IPS-20b (cell line): ENCODE results near the gene SGF29.

Experiments
- H3K27ac ChIP-seq: one replicate; pipeline ENCODE4 v1.5.1; 2013; ENCODE audit warnings: low read length
- H3K27me3 ChIP-seq: 2 replicates; pipeline ENCODE4 v1.6.1; 2013; ENCODE audit warnings: mild to moderate bottlenecking, low read length, inconsistent platforms; ENCODE audit not compliant: insufficient read depth
- H3K36me3 ChIP-seq: 2 replicates; pipeline ENCODE4 v1.6.1; 2013; ENCODE audit warnings: low read depth, mild to moderate bottlenecking, inconsistent platforms, low read length, moderate library complexity; ENCODE audit not compliant: insufficient read depth
- H3K4me1 ChIP-seq: 2 replicates; pipeline ENCODE4 v1.6.1; 2013; ENCODE audit warnings: mild to moderate bottlenecking, control low read depth, inconsistent platforms, low read length, moderate library complexity; ENCODE audit not compliant: insufficient read depth
- H3K4me3 ChIP-seq: 2 replicates; pipeline ENCODE4 v1.5.1; 2013; ENCODE audit warnings: mild to moderate bottlenecking, low read length, inconsistent platforms
- H3K9ac ChIP-seq: 2 replicates; pipeline ENCODE4 v1.6.1; 2013; ENCODE audit warnings: low read depth, mild to moderate bottlenecking, inconsistent platforms, low read length, moderate library complexity
- H3K9me3 ChIP-seq: 2 replicates; pipeline ENCODE4 v1.6.1; 2013; ENCODE audit warnings: mild to moderate bottlenecking, low read depth, low read length, inconsistent platforms; ENCODE audit not compliant: insufficient read depth

SGF29 gene

DNA sequence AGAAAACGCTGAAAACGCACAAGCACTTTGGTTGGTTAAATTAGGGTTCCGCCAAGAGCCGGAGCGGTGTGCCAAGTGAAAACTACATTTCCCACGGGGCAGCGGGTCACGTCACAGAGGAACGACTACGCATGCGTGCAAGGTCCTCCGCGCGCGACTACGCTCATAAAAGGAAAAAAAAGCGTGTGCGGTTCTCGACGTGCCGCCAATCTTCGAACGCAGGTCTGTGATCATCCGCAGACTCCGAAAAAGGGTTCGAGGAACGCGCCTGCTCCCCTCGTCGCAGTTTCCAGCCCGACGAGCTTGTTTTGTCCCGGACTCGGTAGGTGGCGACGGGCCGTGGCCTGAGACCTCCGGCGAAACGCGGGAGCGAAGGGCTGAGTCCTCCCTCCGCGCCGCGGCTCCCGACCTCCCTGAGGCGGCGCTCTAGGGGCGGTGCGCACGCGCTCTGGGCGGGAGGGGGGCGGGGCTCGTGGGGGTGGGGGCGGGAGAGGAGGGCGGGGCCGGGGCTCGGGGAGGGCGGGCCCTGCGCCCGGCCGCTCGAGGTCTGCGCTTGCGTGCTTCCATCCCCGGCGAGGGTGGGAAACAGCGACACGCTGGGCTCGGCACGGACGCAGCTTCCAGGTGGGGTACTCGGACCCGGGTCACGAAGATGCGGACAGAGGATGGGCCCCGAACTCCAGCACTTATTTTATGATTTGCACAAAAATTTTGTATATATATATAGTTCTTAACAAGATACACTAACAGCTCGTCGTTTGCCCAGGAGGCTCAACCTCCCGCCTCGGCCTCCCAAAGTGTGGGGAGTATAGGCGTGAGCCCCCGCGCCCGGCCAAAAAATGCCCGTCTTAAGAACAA lies at the start of gene SGF29:
Gene SGF29 (plus strand): TSS at position 145 of the 858 bp plus-strand sequence. CDS start 27,150 bp downstream, outside the sequence.
- H3K9me3 ChIP-seq, result no peaks in the 10 kb centered on the region
- peaks cover 4% of the 10 kb centered on the region; the same call in 1 of the 2 replicates for H3K27me3 ChIP-seq
- H3K36me3 ChIP-seq, result peaks cover 6% of the 10 kb centered on the region; the same call in 1 of the 2 replicates
- H3K4me1 ChIP-seq, result no peaks in the 10 kb centered on the region
- H3K4me3 ChIP-seq, result peak within 1 kb of the TSS; percentile 94
- H3K9ac ChIP-seq, result peak within 1 kb of the TSS; percentile 96
- peak within 1 kb of the TSS; percentile 95 for H3K27ac ChIP-seq

DNA sequence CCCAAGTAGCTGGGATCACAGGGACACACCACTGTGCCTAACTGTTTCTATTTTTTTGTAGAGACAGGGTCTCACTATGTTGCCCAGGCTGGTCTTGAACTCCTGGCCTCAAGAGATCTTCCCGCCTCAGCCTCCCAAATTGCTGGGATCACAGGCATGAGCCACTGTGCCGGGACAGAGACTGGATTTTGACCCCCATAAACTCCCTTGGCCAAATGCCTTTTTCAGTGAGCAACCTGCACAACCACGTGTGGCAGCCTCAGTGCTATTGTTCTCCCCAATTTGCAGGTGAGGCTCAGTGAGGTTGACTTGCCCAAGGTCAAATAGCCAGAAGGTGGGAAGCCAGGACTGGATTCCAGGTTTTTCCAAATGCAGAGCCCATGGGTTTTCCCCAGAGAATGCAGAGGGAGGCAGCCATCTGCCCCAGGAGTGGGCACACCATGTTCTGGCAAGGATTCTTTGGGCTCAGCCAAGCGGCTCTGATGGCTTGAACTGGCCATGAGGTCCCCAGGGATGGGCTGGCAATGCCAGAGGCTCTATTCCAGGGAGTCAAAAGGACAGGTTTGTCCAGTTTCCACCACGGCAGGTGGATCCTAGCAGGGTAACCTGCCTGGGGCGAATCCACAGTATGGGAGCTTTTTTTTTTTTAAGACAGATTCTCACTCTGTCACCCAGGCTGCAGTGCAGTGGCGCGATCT lies 48.9 kb upstream of the SGF29 start:
- Histone ChIP-seq H3K9ac (no peak overlapping the region), H3K27ac (no peak overlapping the region), H3K9me3 (no peaks in the 10 kb centered on the region), H3K4me3 (no peak overlapping the region), H3K36me3 (no peaks in the 10 kb centered on the region), H3K4me1 (no peaks in the 10 kb centered on the region), H3K27me3 (no peaks in the 10 kb centered on the region)

DNA sequence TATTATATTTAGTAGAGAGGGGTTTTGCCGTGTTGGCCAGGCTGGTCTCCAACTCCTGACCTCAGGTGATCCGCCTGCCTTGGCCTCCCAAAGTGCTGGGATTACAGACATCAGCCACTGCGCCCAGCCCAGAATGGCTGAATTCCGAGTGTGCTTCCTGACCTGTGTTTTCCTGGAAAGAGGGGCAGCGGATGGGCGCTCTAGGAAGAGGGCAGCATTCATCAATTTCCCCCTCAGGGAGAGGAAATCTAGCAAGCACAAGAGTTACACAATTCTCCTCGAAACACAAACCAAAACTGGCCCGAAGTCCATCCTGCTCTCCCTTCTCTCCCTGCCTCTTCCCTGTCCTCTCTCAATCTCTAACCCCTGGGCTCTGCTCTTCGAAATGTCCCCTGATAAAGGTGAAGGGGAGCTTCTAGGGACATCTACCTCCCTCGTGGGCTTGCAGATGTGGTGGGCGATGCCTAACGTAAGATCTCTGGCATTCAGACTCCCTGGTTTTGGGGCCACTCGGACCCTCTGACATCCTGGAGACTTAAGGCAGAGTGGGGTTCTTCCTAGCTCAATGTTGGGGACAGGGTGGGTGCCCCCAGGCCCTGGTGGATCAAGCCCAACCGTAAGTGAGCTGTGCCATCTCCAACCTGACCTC lies 48.1 kb upstream of the SGF29 start:
- no peak overlapping the region for H3K27ac ChIP-seq

DNA sequence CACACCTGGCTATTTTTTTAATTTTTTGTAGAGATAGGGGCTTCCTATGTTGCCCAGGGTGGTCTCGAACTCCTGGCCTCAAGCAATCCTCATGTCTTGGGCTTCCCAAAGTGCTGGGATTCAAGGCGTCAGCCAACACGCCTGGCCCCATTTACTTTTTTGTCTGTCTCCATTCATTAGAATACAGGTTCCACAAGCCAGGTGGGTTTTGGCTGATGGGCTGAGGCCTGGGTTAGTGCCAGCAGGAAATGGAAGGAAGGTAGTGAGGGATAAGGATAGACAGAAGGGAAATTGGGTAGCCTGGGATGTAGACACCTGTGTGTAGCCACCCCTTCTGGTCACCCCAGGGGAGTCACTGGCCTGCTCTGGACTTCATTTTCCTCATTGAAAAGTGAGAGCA lies 42.7 kb upstream of the SGF29 start:
- Histone ChIP-seq H3K4me1 (no peaks in the 10 kb centered on the region), H3K36me3 (no peaks in the 10 kb centered on the region), H3K4me3 (no peak overlapping the region), H3K9me3 (no peaks in the 10 kb centered on the region), H3K9ac (no peak overlapping the region), H3K27ac (no peak overlapping the region), H3K27me3 (no peaks in the 10 kb centered on the region)

More for the DNA sequence above, 48.1 kb upstream of the SGF29 start:
- Histone ChIP-seq H3K9me3 (no peaks in the 10 kb centered on the region), H3K4me1 (no peaks in the 10 kb centered on the region), H3K4me3 (no peak overlapping the region), H3K36me3 (no peaks in the 10 kb centered on the region), H3K9ac (no peak overlapping the region), H3K27me3 (no peaks in the 10 kb centered on the region)

DNA sequence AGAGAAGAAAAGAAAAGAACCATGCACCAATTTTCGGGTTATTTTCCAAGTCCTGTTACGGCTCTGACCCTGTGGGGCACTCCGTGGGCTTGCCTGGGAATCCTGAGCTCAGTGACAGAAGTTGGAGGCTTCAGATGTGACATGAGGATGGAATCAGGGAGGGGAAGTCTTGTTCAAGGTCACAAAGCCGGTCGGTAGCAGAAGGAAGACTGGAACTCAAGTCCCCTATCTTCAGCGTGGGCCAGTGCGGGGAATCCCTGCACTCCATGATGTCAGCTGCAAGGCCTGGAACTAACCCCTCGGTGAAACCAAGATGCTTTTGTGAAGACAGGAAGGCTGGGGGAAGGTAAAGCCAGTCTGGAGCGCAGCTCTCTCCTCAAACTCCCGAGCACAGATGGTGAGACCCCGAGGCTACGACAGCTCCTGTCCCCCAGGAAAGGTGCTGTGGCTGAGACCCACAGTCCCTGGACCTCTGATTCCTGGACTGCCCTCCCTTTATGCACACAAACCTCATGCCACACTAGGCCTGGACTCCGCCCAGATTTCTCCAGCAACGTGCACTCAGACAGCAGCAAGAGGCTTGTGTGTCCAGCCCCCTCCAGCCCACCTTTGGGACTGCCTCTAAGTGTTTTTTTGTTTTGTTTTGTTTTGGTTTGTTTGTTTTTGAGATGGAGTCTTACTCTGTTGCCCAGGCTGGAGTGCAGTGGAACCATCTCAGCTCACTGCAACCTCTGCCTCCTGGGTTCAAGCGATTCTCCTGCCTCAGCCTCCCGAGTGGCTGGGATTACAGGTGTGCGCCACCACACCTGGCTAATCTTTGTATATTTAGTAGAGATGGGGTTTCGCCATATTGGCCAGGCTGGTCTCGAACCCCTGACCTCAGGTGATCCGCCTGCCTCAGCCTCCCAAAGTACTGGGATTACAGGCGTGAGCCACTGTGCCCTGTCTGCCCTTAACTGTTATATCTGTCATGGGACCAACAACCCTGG lies 41.6 kb upstream of the SGF29 start:
- Histone ChIP-seq H3K4me3 (no peak overlapping the region), H3K9me3 (no peaks in the 10 kb centered on the region), H3K9ac (no peak overlapping the region), H3K36me3 (no peaks in the 10 kb centered on the region), H3K27ac (no peak overlapping the region), H3K27me3 (no peaks in the 10 kb centered on the region), H3K4me1 (no peaks in the 10 kb centered on the region)

DNA sequence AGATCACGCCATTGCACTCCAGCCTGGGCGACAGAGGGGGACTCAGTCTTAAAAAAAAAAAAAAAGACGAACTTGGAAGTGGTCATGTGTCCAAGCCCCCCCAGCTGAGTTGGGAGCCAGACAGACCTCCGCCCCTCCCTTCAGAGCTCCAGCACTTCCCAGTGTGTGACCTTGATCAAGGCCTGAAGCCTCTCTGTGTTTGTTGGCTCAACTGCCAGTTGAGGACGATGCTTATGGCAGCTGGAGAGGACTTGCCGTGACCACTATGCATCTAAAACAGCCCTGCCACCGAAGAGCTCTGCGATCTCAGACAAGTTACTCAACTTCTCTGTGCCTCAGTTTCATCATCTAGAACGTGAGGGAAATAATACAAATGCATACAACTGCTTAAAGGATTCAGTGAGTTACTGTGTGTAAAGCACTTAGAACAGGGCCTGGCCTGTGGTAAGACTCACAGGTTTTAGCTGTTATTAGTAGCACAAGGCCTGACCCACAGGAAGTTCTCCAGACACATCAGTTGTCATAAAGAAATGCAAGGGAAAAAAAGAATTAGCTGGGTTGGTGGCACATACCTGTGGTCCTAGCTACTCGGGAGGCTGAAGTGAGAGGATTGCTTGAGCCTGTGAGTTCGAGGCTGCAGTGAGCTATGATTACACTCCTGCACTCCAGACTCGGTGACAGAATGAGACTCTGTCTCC lies 40.1 kb upstream of the SGF29 start:
- H3K9me3 ChIP-seq, result no peaks in the 10 kb centered on the region
- H3K27ac ChIP-seq, result no peak overlapping the region
- H3K27me3 ChIP-seq, result no peaks in the 10 kb centered on the region
- no peak overlapping the region for H3K9ac ChIP-seq
- no peak overlapping the region for H3K4me3 ChIP-seq
- H3K36me3 ChIP-seq, result no peaks in the 10 kb centered on the region
- H3K4me1 ChIP-seq, result no peaks in the 10 kb centered on the region

DNA sequence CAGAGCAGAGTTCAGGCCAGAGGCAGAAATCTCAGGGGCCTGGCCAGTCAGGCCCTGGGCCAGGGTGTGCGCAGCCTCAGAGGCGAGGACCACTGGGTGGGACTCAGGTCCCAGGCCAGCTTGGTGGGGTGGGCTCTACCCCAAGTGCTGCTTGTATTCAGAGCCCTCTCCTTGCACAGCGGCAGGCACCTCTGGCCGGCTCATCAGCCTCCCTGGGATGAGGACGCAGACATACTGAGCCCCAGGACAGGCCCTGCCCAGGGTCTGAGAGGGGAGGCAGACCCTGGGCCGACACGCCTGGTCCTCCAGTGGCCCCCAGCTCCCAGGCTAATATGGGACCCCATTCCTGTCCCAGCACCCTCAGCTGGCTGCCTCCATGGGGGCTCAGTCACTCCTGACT lies 39.5 kb upstream of the SGF29 start:
- no peak overlapping the region for H3K4me3 ChIP-seq
- H3K4me1 ChIP-seq, result no peaks in the 10 kb centered on the region
- H3K9me3 ChIP-seq, result no peaks in the 10 kb centered on the region
- H3K27me3 ChIP-seq, result no peaks in the 10 kb centered on the region
- H3K27ac ChIP-seq, result no peak overlapping the region
- H3K9ac ChIP-seq, result no peak overlapping the region
- H3K36me3 ChIP-seq, result no peaks in the 10 kb centered on the region

DNA sequence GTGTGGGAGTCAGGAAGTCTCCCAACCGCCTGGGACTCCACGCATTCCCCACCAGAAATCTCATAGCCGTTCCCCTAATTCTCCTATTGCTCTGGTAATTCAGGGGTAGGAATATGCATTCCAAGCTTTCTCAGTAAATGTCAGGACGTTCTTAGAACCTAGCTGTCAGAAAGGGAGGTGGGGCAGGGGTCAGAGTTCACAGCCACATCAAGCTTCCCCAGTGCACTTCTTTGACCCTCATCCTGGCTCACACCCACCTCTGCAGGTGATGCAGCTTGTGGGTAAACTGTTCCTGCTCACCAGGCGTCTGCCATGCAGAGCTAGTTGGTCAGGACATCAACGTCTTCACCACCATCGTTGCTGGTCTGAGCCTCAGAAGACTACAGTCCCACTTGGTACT lies 33.0 kb upstream of the SGF29 start:
- Histone ChIP-seq H3K9ac (no peak overlapping the region), H3K4me3 (no peak overlapping the region), H3K9me3 (no peaks in the 10 kb centered on the region), H3K4me1 (no peaks in the 10 kb centered on the region), H3K27me3 (no peaks in the 10 kb centered on the region), H3K27ac (no peak overlapping the region), H3K36me3 (no peaks in the 10 kb centered on the region)

DNA sequence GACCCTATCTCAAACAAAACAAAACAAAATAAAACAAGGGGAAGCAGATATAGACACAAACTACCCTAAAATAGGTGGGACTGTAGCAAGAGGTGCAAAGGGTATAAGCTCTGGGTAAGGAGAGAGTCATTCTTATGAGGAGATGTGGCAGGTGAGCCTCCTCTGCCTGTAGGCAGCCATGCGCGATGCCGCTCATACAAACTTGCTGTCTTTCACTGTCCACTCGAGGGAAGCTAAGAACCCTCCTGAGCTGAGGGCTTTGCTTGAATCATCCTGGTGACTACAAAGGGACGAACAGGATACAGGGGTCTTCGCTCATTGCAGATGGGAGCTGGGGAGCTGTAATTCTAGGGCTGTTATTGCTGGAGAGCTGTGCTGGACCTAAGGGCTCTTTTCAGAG lies 32.3 kb upstream of the SGF29 start:
- no peak overlapping the region for H3K9ac ChIP-seq

DNA sequence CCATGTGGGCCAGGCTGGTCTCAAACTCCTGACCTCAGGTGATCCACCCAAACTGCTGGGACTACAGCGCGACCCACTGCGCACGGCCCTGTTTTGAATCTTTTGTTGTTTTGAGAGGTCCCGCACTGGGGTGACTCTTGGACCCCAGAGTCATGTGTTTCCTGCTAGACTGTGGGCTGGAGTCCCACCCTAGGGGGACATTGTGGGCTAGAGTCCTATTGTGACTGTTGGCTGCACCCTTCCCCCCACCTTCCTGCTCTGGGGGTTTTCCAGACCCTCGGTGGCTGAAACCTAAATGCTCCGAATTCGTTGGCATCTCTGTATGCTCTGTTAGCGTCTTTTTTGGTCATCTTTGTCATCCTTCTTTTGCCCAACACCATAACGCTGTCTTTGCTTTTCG lies 30.9 kb upstream of the SGF29 start:
- Histone ChIP-seq H3K36me3 (no peaks in the 10 kb centered on the region), H3K27me3 (no peaks in the 10 kb centered on the region), H3K9me3 (no peaks in the 10 kb centered on the region), H3K4me3 (no peak overlapping the region), H3K4me1 (no peaks in the 10 kb centered on the region), H3K27ac (no peak overlapping the region), H3K9ac (no peak overlapping the region)

More for the DNA sequence above, 32.3 kb upstream of the SGF29 start:
- Histone ChIP-seq H3K36me3 (no peaks in the 10 kb centered on the region), H3K4me1 (no peaks in the 10 kb centered on the region), H3K27me3 (no peaks in the 10 kb centered on the region), H3K4me3 (no peak overlapping the region), H3K9me3 (no peaks in the 10 kb centered on the region), H3K27ac (no peak overlapping the region)
